ENCODE data around the gene CYP2A7. TPM values are rescaled to one million over a fixed set of nuclear protein-coding genes. Genes with fewer than 3 reads are reported as not detected.
"Not testable (repeated sequence)": the region's sequence is repeated elsewhere in the genome, so short reads cannot be mapped to it uniquely, and the experiment has no call there.

CYP2A7 gene
- total and polyA plus RNA-seq, 9 donors = 0.37 to 1.6 (median 0.61) TPM; not detected in 3

DNA sequence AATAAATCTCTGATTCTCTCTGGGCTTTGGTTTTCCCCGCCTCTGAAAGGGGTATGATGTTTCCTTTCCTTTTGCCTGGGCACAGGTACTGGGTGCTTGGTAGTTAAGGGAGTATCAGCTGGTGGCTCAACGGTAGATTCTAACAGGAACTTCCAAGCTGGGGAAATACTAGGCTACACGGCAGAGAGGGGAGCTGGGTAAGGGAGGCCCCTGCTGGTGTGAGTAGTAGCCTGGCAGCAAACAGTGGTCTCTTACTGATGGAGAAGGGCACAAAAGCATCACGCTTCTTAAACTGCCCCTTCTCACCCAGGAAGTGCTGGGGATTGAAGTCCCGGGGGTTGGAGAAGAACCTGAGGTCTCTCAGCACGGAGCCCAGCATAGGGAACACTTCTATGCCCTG is 26.9 kb upstream of the CYP2A7 start:
- no peaks in the 10 kb centered on the region for H3K9me3 ChIP-seq
- H3K4me3 ChIP-seq = no peak overlapping the region
- no peaks in the 10 kb centered on the region for H3K36me3 ChIP-seq
- TF ChIP-seq, protein P1, sequence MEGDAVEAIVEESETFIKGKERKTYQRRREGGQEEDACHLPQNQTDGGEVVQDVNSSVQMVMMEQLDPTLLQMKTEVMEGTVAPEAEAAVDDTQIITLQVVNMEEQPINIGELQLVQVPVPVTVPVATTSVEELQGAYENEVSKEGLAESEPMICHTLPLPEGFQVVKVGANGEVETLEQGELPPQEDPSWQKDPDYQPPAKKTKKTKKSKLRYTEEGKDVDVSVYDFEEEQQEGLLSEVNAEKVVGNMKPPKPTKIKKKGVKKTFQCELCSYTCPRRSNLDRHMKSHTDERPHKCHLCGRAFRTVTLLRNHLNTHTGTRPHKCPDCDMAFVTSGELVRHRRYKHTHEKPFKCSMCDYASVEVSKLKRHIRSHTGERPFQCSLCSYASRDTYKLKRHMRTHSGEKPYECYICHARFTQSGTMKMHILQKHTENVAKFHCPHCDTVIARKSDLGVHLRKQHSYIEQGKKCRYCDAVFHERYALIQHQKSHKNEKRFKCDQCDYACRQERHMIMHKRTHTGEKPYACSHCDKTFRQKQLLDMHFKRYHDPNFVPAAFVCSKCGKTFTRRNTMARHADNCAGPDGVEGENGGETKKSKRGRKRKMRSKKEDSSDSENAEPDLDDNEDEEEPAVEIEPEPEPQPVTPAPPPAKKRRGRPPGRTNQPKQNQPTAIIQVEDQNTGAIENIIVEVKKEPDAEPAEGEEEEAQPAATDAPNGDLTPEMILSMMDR (IDR thresholded peaks at IDR 0.05) = peak in 1 of 3 donors; percentile 33
- no peak for TF ChIP-seq POLR2A (IDR thresholded peaks at IDR 0.05)
- H3K27ac ChIP-seq = no peak overlapping the region
- WGBS, 3 donors = 8 to 71% (median 59%) methylated on average over 6 of the region's 6 CpGs
- intact Hi-C loops (cut with DNase I) = no loop called here
- H3K27me3 ChIP-seq = no peaks in the 10 kb centered on the region
- H3K4me1 ChIP-seq (ENCODE audit: insufficient read depth) = no peaks in the 10 kb centered on the region
- peak in 2 of 5 donors; percentile 50 to 60 for DNase-seq

DNA sequence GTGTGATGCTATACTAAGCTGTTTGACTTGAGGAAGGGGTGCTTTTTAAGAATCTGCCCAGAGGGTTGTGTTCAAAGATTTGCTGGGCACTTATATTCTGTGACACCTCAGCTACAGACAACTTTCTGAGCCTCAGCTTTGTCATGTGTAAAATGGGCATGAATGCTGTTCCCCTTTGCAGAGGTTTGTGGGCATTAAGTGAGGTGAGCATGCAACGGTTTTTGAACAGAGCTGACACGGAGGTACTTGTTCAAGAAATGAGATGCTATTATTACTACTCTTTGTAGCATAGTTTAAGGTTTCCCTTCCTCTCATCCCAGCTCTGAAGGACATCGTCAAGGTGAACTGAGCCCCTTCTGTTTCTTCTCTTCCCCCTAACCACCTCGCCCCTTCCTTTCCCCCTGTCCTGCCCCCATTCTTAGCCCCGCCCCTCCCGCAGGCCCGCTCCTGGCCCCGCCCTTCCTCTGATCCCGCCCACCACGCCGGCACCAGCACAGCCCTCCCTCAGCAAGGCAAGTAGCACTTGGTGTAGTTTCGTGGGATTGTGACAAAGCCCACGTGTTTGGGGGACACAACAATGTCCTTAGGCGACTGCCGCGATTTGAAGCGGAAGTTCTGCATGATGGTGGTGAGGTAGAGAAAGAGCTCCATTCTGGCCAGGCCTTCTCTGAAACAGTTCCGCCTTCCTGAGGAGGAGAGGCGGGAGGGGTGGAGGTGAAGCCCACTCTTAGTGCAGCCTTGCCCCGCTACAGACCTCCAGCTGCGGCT is 26.1 kb upstream of the CYP2A7 start:
- Histone ChIP-seq H3K4me1 (ENCODE audit: insufficient read depth) (no peaks in the 10 kb centered on the region), H3K27me3 (no peaks in the 10 kb centered on the region), H3K9me3 (no peaks in the 10 kb centered on the region), H3K27ac (no peak overlapping the region), H3K4me3 (peak overlapping the region; percentile 20), H3K36me3 (no peaks in the 10 kb centered on the region)
- intact Hi-C loops (cut with DNase I) = no loop called here
- 4 to 23% (median 20%) methylated on average over 21 of the region's 21 CpGs for WGBS, 3 donors
- TF ChIP-seq POLR2A (IDR thresholded peaks at IDR 0.05) = no peak
- TF ChIP-seq EP300 (IDR thresholded peaks at IDR 0.05) = no peak
- TF ChIP-seq, protein P1 (IDR thresholded peaks at IDR 0.05) = no peak
- DNase-seq = peak; percentile 24 to 80 (median 59)

DNA sequence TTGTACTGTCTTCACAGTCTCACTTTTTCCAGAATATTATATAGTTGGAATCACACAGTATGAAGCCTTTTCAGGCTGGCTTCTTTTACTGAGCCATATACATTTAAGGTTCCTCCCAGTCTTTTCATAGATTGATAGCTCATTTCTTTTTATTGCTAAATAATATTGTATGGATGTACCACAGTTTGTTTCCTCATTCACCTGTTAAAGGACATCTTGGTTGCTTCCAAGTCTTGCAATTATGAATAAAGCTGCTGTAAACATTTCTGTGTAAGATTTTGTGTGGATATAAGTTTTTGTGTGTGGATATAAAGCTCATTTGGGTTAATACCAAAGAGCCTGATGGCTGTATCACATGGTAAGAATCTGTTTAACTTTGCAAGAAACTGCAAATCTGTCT is 24.5 kb upstream of the CYP2A7 start:
- intact Hi-C loops (cut with DNase I) = no loop called here
- TF ChIP-seq POLR2A (IDR thresholded peaks at IDR 0.05) = no peak
- TF ChIP-seq, protein P1 (IDR thresholded peaks at IDR 0.05) = no peak
- TF ChIP-seq EP300 (IDR thresholded peaks at IDR 0.05) = no peak
- Histone ChIP-seq H3K36me3 (no peaks in the 10 kb centered on the region), H3K4me3 (no peak overlapping the region), H3K27me3 (no peaks in the 10 kb centered on the region), H3K4me1 (ENCODE audit: insufficient read depth) (no peaks in the 10 kb centered on the region), H3K9me3 (no peaks in the 10 kb centered on the region), H3K27ac (no peak overlapping the region)
- no peak for DNase-seq

DNA sequence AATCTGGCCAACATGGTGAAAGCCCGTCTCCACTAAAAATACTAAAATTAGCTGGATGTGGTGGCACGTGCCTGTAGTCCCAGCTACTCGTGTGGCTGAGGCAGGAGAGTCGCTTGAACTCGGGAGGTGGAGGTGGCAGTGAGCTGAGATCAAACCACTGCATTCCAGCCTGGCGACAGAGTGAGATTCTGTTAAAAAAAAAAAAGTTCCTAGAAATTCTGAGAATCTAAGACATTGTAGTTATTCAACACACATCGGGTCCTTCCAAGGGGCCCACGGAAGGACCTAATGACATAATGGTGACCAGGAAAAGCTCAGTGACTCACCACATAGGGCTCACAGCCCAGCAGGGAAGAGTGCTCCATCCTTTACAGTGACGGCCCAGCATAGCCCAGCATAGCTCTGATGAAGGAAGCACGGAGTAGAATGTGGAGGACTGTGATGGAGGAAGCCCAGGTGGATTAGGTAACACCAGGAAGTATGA is 22.7 kb upstream of the CYP2A7 start:
- H3K27me3 ChIP-seq; H3K36me3 ChIP-seq; intact Hi-C loops (cut with DNase I); DNase-seq; H3K4me3 ChIP-seq; H3K9me3 ChIP-seq; H3K4me1 ChIP-seq (ENCODE audit: insufficient read depth); H3K27ac ChIP-seq: not testable (repeated sequence)
- WGBS, 3 donors = 66 to 76% (median 75%) methylated on average over 10 of the region's 10 CpGs

DNA sequence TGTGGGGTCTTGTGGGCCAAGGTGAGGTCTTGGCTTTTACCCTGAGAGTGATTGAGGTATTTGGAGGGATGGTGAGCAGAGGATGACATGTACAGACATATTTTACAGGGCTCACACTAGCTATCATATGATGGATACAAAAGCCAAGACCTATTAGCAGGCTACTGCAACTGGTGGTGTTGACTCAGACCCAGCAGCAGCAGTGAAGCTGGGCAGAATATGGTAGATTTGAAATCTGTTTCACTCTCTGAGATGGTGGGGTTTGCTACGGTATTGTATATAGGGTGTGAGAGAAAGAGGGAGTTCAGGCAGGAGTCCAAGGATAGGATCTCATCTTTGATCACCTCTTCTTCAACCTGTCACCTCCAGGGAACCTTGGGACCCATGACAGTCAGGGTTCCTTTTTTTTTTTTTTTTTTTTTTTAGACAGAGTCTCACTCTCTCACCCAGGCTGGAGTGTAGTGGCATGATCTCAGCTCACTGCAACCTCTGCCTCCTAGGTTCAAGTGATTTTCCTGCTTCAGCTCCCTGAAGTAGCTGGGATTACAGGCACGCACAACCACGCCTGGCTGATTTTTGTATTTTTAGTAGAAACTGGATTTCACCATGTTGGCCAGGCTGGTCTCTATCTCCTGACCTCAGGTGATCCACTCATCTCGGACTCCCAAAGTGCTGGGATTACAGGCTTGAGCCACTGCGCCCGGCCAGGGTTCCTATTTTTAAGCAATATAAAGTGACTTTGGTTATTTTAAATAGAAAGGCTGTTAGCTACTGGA is 20.1 kb upstream of the CYP2A7 start:
- intact Hi-C loops (cut with DNase I); H3K27me3 ChIP-seq; H3K27ac ChIP-seq; H3K9me3 ChIP-seq; DNase-seq; H3K4me1 ChIP-seq (ENCODE audit: insufficient read depth); H3K36me3 ChIP-seq; H3K4me3 ChIP-seq: not testable (repeated sequence)
- 84 to 92% (median 86%) methylated on average over 6 of the region's 6 CpGs for WGBS, 3 donors

DNA sequence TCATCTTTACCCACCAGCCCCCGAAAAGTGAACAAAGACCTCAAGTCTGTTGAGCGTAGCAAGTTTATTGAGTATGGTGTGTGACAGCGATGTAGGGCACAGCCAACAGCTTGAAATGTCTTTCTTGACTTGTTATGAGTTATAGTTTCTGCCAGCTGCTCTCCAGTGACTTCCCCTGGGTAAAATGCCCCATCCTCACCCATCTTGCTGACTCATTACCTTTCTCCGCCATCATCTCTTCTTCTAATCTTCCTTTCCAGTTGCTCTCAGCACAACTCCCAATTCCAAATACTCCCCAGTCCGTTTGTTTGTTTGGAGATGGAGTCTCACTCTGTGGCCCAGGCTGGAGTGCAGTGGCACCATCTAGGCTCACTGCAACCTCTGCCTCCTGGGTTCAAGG is 18.5 kb upstream of the CYP2A7 start:
- intact Hi-C loops (cut with DNase I); H3K4me3 ChIP-seq; H3K27ac ChIP-seq; H3K9me3 ChIP-seq; H3K27me3 ChIP-seq; DNase-seq; H3K4me1 ChIP-seq (ENCODE audit: insufficient read depth); H3K36me3 ChIP-seq: not testable (repeated sequence)
- 71 to 93% (median 88%) methylated on average over 5 of the region's 5 CpGs for WGBS, 3 donors

DNA sequence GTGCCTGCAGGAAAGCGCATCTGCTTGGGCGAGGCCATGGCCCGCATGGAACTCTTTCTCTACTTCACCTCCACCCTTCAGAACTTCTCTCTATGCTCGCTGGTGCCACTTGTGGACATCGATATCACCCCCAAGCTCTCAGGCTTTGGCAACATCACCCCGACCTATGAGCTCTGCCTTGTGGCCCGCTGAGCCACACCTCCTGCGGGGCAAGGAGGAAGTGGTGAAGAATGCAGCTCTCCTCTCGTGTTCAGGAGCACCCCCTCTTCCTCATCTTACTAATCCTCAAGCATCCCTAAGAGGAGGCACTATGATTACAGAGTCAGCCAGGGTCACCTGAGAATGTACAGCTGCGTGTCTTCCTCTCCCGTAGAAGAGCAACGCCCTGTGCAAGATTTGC is 17.9 kb upstream of the CYP2A7 start:
- not testable (repeated sequence) for H3K9me3 ChIP-seq; H3K4me1 ChIP-seq (ENCODE audit: insufficient read depth); H3K27ac ChIP-seq; H3K4me3 ChIP-seq; H3K36me3 ChIP-seq; DNase-seq; H3K27me3 ChIP-seq
- WGBS, 3 donors = 84 to 91% (median 87%) methylated on average over 12 of the region's 12 CpGs
- intact Hi-C loops (cut with DNase I) = loop anchor here in 1 of 4 donors (10.0 kb wide), 1 partner anchor 1865 kb away; the partner anchor contains the start of gene FBXO27
